HG03280 (cell line): ENCODE results near the gene BEND6.
A peak's percentile ranks its signal among the peaks of the same experiment; 100 is the strongest.

Experiments used
- ATAC-seq: cut with Tn5 transposase; IDR thresholded peaks from one replicate; pipeline ENCODE4 v1.9.1; 2021; ENCODE audit warnings: mild to moderate bottlenecking, moderate library complexity; ENCODE audit not compliant: unreplicated experiment

The BEND6 gene, protein sequence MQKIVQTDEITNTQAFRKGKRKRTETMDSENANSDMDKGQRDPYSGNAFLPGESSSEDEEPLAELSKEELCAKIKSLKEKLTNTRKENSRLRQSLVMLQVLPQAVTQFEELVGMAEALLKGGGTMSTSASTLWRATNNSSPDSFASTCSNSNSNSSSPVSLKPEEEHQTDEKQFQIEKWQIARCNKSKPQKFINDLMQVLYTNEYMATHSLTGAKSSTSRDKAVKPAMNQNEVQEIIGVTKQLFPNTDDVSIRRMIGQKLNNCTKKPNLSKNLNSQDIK

DNA sequence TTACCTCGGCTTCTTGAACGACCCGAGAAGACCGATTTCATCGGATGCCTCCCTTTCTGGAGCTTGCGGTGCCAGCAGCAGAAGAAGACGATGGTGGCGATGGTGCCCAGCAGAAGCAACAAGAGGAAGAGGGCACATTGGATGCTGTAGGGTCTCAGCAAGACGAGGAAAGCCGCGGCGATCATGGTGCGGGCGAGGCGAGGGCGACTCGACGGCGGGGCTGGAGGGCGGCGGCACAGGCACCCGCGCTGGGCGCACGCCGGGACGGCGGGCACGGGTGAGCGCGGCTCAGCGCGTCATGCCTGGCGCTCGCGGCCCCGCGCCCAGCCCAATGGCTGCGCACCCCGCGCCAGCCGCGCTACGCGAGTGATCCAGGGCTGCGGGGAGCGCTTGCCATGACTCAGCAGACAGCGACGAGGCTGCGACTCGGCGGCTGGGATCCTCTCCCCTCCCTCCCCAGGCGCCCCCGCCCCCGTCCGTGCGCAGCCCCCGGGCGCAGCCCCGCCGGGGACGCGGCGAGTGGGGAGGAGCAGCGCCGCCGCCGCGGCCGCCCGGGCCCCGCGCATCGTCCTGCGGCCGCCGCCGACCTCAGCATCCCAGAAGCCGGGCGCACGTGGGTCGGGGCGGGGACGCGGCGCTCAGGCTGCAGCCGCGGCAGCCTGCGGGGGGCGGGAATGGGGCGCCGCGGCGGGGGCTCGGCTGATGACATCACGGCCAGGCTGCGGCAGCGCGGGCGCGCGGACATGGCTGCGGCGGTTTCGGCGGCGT lies at the start of gene BEND6:
Gene BEND6, plus strand, starts transcription at position 705 of the 768 bp plus-strand sequence. CDS start 26,704 bp downstream, outside the sequence.
- ATAC-seq, result peak; percentile 47

DNA sequence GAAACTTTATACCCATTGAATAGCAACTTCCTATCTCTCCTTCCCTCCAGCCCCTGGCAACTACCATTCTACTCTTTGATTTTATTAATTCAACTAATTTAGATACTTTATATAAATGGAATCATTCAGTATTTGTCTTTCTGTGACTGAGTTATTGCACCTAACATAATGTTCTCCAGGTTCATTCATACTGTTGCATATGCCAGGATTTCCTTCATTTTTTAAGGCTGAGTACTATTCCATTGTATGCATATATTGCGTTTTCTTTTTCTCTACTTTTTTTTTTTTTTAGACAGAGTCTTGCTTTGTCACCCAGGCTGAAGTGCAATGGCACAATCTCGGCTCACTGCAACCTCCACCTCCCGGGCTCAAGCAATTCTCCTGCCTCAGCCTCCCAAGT lies 49.5 kb upstream of the BEND6 start:
- ATAC-seq, result no peak

DNA sequence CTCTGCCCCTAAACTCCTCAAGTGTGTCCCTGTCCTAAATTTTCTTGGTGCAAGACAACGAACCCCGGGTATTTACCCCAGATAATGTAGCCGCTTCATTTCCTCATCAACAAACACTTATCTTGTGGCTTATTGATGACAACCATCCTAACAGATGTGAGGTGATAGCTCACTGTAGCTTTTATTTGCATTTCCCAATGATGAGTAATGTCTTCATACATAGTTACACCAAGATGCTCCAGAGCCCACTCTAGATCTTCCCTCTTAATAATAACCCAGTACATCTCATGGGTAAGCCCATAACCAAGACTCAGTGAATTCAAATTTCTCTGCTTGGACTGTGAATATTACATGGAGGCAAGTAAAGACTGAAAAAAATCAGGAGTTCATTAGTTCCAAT lies 48.2 kb upstream of the BEND6 start:
- ATAC-seq, result no peak

DNA sequence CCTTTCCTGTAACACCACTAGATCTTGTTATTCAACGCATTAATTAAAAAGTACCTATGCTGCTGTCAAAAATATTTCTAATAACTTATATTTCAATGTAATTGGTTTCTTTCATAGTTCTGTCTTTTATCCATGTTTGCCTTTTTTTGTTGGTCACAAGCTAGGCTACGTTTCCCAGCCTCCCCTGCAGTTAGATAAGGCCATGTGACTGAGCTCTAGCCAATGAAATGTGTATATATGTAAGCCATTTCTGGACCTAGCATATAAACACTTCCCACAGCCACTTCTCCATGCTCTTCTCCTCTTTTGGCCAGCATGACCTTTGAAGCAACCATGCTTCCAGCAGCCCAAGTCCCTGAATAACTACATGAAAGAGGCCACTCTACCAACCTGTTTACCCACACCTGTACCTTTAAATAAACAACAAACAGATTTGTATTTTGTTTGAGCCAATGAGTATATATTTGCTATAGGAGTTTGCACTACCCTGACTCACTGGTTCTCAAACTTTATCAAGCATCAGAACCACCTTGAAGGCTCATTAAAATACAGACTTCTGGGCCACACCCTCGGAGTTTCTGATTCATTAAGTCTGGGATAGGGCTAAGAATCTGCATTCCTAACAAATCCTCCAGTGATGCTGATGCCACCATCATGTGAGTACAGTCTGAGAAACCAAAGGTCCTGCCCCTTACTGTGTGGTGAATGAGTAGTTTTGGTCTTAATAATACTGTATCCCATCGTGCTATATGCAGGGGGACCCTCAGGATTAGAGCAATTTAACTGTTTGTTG lies 45.6 kb upstream of the BEND6 start:
- ATAC-seq, result no peak

DNA sequence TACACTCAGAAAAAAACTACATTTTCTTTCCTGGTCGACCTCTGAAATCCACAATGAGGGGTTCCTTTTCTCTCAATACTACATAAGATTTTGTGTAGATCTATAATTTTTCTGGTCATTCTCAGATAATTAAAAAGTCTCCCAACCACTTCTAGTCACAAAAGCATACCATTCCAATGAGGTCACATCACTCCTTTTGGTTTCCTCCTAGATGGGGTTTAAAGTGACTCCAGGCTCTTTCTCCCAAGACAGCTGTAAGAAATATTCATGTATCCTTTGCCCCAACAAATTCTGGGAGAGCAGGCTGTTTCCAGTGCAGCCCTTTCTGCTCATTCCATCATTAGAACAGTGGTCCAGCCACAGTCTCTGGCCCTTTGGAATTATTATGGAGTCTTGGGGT lies 43.1 kb upstream of the BEND6 start:
- ATAC-seq, result no peak

DNA sequence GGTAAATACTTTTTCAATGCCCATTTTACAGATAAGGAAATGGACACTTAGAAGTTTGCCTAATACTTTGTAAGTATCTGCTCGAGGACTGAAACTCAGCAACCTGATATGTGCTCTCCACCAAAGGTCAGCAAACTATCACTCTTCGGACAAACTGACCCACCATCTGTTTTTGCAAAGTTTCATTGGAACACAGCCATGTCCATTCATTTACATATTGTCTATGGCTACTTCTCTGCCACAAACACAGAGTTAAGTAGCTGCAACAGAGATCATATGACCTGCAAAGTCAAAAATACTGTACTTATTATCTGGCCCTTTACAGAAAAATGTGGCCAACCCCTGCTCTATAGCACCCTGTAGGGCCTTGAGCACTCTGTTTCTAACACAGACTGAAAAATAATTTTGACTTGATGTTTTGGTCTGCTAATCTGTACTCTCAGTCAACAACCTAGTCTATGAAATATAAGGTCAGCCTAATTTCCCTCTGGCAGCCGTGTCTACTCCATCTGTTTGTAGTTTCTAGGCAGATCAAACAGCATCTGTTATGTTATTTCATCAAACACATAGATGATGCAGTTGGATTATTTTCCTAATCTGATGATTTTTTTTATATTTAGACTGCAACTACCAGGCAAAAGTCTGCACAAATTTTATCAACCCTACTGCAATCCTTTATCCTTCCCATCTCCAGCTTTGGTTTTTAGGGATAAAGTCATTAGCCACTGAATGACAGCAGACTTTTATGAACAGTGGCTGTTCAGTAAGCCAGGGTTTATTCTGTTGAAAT lies 41.4 kb upstream of the BEND6 start:
- ATAC-seq, result no peak

DNA sequence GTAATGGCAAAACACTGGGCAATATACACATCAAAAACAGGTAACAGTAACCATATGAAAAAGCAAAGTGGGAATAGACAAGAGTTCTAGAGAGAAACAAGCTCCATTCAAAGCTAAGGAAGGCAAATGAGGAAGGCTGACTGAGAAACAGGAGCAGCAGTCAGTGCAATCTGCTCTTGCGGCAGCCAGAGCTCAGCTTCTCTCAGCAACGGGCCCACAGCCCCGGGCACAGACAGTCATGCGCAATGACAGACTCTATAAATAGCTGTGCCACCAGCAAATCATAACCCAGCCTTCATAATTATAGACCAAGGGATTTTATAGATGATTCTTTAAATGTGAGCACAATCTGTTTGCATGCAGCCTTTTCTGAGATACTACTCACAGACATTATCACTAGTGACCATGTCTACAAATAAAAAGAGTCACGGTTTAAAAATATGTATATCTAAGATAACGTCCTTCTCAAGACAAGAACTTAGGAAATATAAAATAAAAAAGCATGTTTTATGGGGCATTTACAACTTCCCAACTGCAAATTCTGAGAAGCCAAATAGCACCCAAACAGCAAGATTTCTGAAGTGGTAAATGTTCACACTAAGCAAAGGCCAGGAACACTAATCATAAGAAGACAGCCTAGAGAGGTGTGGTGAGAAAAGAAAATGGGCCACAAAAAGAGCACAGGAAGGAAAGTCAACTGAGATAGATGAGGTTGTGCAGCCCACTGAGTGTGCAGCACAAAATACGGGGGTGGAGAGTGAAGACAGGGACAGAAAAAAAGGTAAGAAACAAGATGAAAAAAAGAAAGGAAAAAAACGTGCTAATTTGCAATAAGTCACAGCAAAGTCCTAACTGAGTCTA lies 39.9 kb upstream of the BEND6 start:
- ATAC-seq, result peak; percentile 62

DNA sequence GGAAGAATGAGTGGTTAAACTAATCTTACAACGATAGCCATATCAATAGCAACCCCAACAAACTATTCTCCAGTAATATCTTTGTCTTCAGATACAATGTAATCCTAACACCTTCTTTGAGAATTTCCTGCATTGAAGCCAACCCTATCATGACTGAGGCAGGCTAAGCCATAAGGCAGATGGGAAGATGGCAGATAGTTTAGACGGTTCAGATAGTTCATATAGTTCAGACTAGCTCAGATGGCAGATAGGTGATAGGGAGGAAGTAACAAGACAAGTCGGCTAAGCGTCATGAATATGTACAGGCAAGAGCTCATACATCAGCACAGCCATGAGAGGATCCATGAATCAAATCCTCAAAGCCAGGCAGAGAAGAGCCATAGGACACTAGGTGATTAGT lies 39.1 kb upstream of the BEND6 start:
- ATAC-seq, result no peak

DNA sequence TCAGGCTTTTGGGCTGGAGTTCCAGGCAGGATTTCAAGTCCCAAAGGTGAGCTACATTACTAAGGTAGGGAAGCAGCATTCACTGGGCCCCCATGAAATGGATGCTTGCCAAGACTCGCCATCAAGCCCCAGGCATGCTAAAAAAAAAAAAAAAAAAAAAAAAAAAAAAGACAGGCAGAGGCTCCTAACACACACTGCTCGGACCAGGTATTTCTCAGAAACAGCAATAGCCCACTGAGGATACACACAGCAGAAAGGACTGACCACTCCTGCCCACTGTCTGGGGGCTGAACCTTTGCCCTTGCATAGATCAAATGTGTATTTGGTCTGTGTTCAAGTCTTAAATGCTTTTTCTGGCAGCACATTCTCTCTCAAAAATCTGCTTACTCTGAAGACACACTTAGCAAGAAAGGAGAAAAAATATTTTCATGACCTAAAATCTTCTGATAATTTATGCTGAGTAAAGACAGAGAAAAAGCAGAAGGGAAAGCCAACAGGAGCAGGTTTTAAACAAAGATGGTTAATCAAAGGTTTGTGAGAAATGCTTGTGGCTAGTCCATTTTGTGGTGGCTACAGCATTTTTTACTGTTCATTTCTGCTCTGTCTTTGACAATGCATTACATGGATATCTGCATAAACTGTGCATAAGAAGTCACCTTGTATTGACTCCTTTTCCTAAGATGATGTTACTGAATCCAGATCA lies 37.9 kb upstream of the BEND6 start:
- ATAC-seq, result no peak

DNA sequence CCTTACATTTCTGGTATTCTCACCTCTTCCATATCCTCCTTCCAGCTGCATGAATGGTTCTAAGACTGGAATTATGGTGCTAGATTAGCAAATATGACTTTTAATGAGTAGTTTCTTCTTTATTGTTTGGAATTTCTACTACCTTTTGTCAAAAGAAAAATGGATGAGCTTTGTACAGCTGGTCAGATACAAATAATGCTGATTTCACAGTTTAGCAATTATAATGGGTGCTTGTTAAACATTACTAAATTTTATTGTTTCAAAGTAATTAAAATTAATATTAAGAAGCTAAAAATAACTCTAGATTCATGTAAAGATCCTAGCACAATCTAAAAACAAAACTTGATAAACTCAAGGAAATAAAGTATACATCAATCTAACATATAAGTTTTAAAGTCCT lies 32.3 kb upstream of the BEND6 start:
- ATAC-seq, result no peak

DNA sequence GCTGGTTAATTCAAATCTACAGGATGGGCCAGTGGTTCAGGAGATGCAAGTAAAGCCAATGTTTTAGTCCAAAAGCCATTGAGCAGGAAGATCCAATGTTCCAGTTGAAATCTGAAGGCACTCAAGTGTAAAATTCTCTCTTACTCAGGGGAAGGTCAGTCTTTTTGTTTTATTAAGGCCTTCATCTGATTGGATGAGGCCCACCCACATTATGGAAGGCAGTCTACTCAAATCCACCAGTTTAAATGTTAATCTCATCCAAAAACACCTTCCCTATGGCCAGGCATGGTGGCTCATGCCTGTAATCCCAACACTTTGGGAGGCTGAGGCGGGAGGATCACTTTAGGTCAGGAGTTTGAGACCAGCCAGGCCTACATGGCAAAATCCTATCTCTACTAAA lies 31.3 kb upstream of the BEND6 start:
- no peak for ATAC-seq

DNA sequence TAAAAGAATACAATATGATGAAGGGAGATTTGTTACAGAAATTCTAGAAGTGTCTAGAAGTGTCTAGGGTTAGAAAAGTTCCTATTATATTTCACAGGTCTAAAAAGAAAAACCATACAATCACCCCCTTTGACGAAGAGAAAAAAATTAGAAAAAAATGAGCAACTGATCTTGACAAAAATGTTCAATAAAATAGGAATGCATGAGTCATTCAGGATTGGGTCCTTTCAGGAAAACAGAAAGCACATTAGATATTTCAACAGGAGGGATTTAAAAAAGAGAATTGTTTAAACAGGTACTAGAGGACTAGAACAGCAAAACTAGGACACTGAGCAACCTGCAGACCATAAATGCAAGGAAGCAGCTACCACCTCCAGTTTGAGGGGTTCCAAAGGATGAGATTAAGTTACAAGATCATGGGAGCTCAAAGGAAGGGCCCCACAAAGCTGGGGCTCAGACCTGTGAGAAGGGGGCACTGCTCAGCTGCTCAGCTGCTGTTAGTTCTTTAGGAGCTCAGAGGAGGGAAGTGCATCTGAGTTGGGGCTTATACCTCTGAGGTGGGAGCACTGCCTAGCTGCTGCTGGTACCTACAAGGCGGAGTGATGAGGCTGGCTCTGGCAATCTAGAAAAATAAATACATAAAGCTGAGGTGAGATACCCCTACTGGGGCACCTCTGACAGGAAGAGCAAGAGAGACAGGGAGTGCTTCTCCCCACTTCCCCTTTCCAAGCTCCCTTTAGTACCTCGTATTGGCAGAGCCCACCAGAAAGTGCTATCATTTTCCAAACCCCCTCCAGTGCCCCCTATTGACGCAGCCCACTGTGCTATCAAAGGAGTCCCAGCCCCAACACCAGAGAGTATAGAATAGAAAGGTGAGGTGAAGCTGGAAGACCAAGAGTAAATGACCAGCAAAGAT lies 27.1 kb upstream of the BEND6 start:
- no peak for ATAC-seq

DNA sequence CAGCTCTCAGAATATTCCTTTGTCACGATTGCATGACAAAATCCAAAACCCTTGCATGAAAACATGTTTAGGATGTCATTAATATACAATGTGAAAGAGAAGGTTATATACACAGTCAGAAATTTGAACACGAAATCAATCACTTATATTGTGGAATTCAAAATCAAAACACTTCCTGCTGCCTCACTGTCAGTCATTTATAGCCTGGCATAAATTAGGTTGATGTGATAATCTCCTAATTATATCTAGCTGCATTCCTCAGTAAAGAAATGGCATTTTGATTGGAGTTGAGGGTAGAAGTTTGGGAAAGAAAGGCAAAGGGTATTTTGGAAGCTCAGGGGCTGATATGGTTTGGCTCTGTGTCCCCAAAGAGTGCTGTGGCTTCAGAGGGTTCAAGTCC lies 24.1 kb upstream of the BEND6 start:
- no peak for ATAC-seq

DNA sequence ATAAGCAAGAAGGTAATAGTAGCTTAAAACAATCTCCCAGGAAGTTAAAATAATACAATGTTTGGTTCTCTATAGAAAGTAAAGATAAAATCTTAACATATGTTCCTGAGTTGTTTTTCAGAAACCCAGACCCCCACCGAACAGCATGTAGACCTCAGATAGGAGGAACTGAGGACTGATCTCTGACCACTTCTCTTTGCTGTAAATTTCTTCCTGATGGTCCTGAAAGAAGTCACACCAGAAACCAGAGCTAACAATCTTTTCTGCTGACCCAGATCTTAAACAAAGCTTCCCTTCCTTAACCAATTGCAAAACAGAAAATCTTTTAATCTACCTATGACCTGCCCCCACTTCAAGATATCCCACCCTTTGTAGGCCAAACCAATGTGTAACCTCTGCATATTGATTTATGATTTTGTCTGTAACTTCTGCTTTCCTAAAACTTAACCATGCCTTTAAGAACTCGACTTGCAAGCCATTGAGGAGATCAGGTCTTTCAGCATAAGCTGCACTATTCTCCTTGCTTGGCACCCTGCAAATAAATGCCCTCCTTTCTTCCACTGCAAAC lies 21.9 kb upstream of the BEND6 start:
- no peak for ATAC-seq

DNA sequence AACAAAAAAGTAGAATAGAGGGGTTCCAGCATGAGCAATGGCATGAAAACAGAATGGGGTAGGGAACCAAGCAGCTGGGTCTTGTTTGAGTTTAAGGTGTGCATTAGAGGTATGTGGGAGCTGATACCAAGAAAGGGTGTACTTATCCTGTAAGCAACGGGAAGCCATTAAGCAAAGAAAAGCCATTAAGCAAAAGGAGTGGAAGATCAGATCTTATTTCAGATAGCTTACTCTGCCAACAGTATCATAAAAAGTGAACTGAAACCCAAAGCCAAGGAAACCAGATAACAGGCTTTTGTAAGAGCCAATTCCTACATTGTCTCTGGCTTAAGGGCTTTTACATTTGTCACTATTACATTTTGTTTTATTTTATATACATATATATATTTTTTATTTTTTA lies 21.3 kb upstream of the BEND6 start:
- no peak for ATAC-seq

DNA sequence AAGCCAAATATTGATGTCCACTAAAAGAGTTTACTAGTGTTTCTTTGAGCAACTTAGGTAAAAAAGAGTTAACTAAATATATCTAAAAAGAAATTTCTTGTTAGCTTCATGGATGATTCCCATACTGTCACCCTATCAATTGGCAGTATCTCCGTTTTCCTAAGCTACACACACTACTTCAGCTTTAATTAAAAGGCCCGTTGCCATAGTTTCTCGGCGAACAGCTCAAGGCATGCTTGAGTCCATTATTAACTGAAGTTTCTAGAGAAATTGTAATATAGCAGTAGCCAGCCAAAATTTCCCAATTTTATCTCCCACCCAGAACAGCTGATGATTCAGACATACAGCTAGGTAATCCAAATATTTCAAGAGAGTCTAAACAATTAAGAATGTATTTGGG lies 20.0 kb upstream of the BEND6 start:
- ATAC-seq, result no peak

DNA sequence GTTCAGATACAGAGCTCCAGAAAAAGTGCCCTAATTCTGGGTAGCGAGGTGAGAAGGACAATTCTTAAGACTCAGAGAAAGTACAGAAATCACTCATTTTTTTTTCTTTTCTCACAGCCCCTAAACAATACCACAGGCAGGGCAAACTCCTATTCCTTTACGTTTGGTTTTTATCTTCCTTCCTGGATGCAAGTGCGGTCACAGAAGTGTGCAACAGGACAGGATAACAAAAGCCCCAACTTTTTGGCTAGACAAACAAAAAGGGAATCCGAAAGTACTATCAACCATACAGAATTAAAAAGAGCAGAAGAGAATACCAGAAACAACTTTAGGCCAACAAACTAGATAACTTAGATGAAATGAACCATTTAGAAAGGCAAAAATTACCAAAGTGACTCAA lies 18.4 kb upstream of the BEND6 start:
- ATAC-seq, result no peak

DNA sequence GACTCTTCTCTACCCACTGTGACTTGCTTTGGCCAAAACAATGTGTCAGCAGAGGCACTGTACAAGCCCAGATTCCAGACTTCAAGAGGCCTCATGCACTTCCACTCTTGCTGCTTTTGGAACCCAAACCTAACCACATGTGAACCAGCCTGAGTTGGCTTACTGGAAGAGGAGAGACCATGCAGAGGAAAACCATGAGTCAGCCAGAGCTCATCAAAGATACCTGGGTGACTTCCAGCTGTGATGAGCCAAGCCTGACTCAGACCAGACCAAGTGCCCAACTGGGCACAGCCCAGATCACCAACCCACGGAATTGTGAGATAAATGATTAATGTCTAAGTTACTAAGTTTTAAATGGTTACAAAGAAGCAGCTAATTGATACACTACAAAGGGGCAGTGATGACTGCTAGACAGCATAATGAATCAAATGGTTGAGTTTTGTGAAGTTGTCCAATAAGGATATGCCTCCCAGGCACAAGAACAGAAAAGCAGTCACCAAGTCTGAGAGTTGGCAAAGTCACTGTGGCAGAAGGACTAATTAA lies 16.2 kb upstream of the BEND6 start:
- ATAC-seq, result no peak
